IMR-90 (cell line): ENCODE measurements around the gene PSD. TPM values are rescaled to one million over a fixed set of nuclear protein-coding genes. Genes with fewer than 3 reads are reported as not detected.

Experiments used
- ATAC-seq: fragments of 200-7000 bp; cut with Tn5 transposase; 2 replicates; pipeline ENCODE4 v1.9.1; 2020; ENCODE audit warnings: low read depth, mild to moderate bottlenecking, moderate library complexity
- BruUV-seq: library from RNA; stranded (reverse); fragments of 400-500 nt; replicated peaks from 2 replicates; lab custom pipeline; 2021; lab: Mats Ljungman, UMichigan
- CTCF ChIA-PET: fragments of 300-600 bp; formaldehyde crosslinking; extraction: SDS; loops from one replicate; lab custom pipeline; 2021; ENCODE audit warnings: antibody characterized with exemption; lab: Yijun Ruan, JAX
- POLR2A ChIA-PET: fragments of 300-600 bp; sonication (Branson Sonifier 250); formaldehyde crosslinking; loops from one replicate; lab custom pipeline; 2022; ENCODE audit warnings: antibody characterized with exemption; ENCODE audit not compliant: unreplicated experiment; lab: Charles Lee
- DNase-seq: peaks from one replicate; pipeline ENCODE4 v3.0.0; 2013
- H2AFZ ChIP-seq: replicated peaks from 2 replicates; pipeline ENCODE3; 2013; ENCODE audit warnings: low read length, mild to moderate bottlenecking; ENCODE audit not compliant: poor library complexity
- H2AK5ac ChIP-seq: 2 replicates; pipeline ENCODE4 v1.6.1; 2013; ENCODE audit warnings: low read depth, low read length, inconsistent platforms
- H2AK9ac ChIP-seq: replicated peaks from 2 replicates; pipeline ENCODE3; 2013; ENCODE audit warnings: mild to moderate bottlenecking, low read depth, low read length, moderate library complexity; ENCODE audit not compliant: poor library complexity
- H2BK120ac ChIP-seq: 2 replicates; pipeline ENCODE4 v1.6.1; 2013; ENCODE audit warnings: low read depth, low read length, inconsistent platforms
- H2BK15ac ChIP-seq: 3 replicates; pipeline ENCODE4 v1.6.1; 2013; ENCODE audit warnings: low read depth, low read length, inconsistent platforms
- H2BK20ac ChIP-seq: 2 replicates; pipeline ENCODE4 v1.6.1; 2013; ENCODE audit warnings: low read depth, mild to moderate bottlenecking, inconsistent platforms, low read length, moderate library complexity
- H2BK5ac ChIP-seq: 2 replicates; pipeline ENCODE4 v1.6.1; 2013; ENCODE audit warnings: mild to moderate bottlenecking, low read depth, low read length, inconsistent platforms; ENCODE audit not compliant: poor library complexity, severe bottlenecking
- H3K14ac ChIP-seq: replicated peaks from 2 replicates; pipeline ENCODE4 v1.6.1; 2013; ENCODE audit warnings: low read depth, low read length, inconsistent platforms
- H3K18ac ChIP-seq: 2 replicates; pipeline ENCODE4 v1.6.1; 2013; ENCODE audit warnings: low read depth, low read length, control low read depth
- H3K23ac ChIP-seq: 2 replicates; pipeline ENCODE4 v1.6.1; 2013; ENCODE audit warnings: low read depth, low read length, inconsistent platforms
- H3K27ac ChIP-seq: 2 replicates; pipeline ENCODE4 v1.5.1; 2013; ENCODE audit warnings: mild to moderate bottlenecking, control low read depth, low read length; ENCODE audit not compliant: insufficient read depth
- H3K27me3 ChIP-seq: 2 replicates; pipeline ENCODE4 v1.6.1; 2013; ENCODE audit warnings: low read length; ENCODE audit not compliant: control insufficient read depth, insufficient read depth
- H3K36me3 ChIP-seq: 2 replicates; pipeline ENCODE4 v1.6.1; 2013; ENCODE audit warnings: low read length, mixed read lengths; ENCODE audit not compliant: control insufficient read depth, insufficient read depth
- H3K4ac ChIP-seq: 2 replicates; pipeline ENCODE4 v1.6.1; 2013; ENCODE audit warnings: low read depth, low read length, inconsistent platforms
- H3K4me1 ChIP-seq: 2 replicates; pipeline ENCODE4 v1.6.1; 2013; ENCODE audit warnings: low read length, mixed read lengths; ENCODE audit not compliant: control insufficient read depth, insufficient read depth
- H3K4me2 ChIP-seq: 2 replicates; pipeline ENCODE4 v1.6.1; 2013; ENCODE audit warnings: low read depth, mild to moderate bottlenecking, control low read depth, low read length, moderate library complexity
- H3K4me3 ChIP-seq: 2 replicates; pipeline ENCODE4 v1.5.1; 2013; ENCODE audit warnings: low read depth, mild to moderate bottlenecking, control low read depth, low read length, moderate library complexity; ENCODE audit not compliant: insufficient read depth
- H3K56ac ChIP-seq: 2 replicates; pipeline ENCODE4 v1.6.1; 2013; ENCODE audit warnings: low read length, inconsistent platforms; ENCODE audit not compliant: insufficient read depth; ENCODE audit errors: extremely low read depth
- H3K79me1 ChIP-seq, 2 experiments: 2 replicates each; pipeline ENCODE4 v1.6.1; 2013; ENCODE audit warnings: low read length in 2 of 2, inconsistent platforms in 1 of 2, low read depth in 1 of 2
- H3K9ac ChIP-seq: 2 replicates; pipeline ENCODE4 v1.6.1; 2013; ENCODE audit warnings: low read depth, low read length, control low read depth
- H3K9me1 ChIP-seq: 2 replicates; pipeline ENCODE4 v1.6.1; 2013; ENCODE audit warnings: low read length, inconsistent platforms; ENCODE audit not compliant: insufficient read depth
- H3K9me3 ChIP-seq: 2 replicates; pipeline ENCODE4 v1.6.1; 2013; ENCODE audit warnings: low read length; ENCODE audit not compliant: control insufficient read depth, insufficient read depth
- H4K20me1 ChIP-seq: 2 replicates; pipeline ENCODE4 v1.6.1; 2013; ENCODE audit warnings: low read length, inconsistent platforms; ENCODE audit not compliant: insufficient read depth
- H4K5ac ChIP-seq: 2 replicates; pipeline ENCODE4 v1.6.1; 2013; ENCODE audit warnings: mild to moderate bottlenecking, low read depth, low read length, control low read depth
- H4K8ac ChIP-seq, 2 experiments: 2 replicates each; pipeline ENCODE4 v1.6.1; 2013; ENCODE audit warnings: low read depth in 2 of 2, low read length in 2 of 2, control low read depth in 1 of 2, inconsistent platforms in 1 of 2
- H4K91ac ChIP-seq: 2 replicates; pipeline ENCODE4 v1.6.1; 2013; ENCODE audit warnings: low read depth, low read length, inconsistent platforms; ENCODE audit not compliant: insufficient read depth
- BHLHE40 ChIP-seq: fragments of 150-350 bp; IDR thresholded peaks from 2 replicates; pipeline ENCODE4 v1.6.1; 2016; ENCODE audit warnings: mild to moderate bottlenecking, low read depth, low read length
- CEBPB ChIP-seq: IDR thresholded peaks from 2 replicates; pipeline ENCODE4 v1.6.1; 2012; ENCODE audit warnings: low read depth, low read length, improper control_type of control experiment
- FOS ChIP-seq: fragments of 150-350 bp; IDR thresholded peaks from 2 replicates; pipeline ENCODE4 v1.6.1; 2016; ENCODE audit warnings: low read depth, low read length
- MAFK ChIP-seq: IDR thresholded peaks from 2 replicates; pipeline ENCODE4 v1.6.1; 2012; ENCODE audit warnings: low read depth, low read length, improper control_type of control experiment
- MXI1 ChIP-seq: IDR thresholded peaks from 2 replicates; pipeline ENCODE4 v1.6.1; 2012; ENCODE audit warnings: low read depth, mild to moderate bottlenecking, low read length, moderate library complexity, borderline replicate concordance
- POLR2A ChIP-seq: IDR thresholded peaks from 2 replicates; pipeline ENCODE4 v1.6.1; 2012; ENCODE audit warnings: mild to moderate bottlenecking, low read depth, low read length
- RAD21 ChIP-seq: IDR thresholded peaks from 2 replicates; pipeline ENCODE4 v1.6.1; 2012; ENCODE audit warnings: low read length, improper control_type of control experiment
- WGBS, 2 experiments: methylation state at CpG; one replicate each; pipeline versions ENCODE4 v1.1.5 to v1.1.7; 2013; ENCODE audit warnings: missing lambda C conversion rate in 2 of 2; ENCODE audit not compliant: insufficient read length in 1 of 2; ENCODE audit errors: extremely low coverage in 2 of 2; 5-methylcytosine and 5-hydroxymethylcytosine counted together
- dilution Hi-C: fragments of 300-500 bp; cut with HindIII; formaldehyde crosslinking; loops from one replicate; pipeline ENCODE4 v1.14.3; 2018; ENCODE audit warnings: low sequenced_read_pairs; ENCODE audit not compliant: unreplicated experiment
- in situ Hi-C: fragments of 300-500 bp; cut with MboI; formaldehyde crosslinking; loops from 3 replicates; pipeline ENCODE4 v1.14.3; 2019; ENCODE audit warnings: low sequenced_read_pairs, inconsistent platforms, mixed read lengths
- intact Hi-C: fragments of 100-400 bp; cut with micrococcal nuclease; formaldehyde crosslinking; loops from 2 replicates; pipeline ENCODE4 v1.10.0; 2022
- polyA plus RNA-seq, 3 experiments: library from polyadenylated mRNA; depleted of rRNA; stranded (reverse); fragments of >200 nt; gene quantifications; 2 replicates each; pipeline ENCODE4 v1.2.3, GENCODE V29; 2012; ENCODE audit warnings: low replicate concordance in 1 of 3
- total RNA-seq: library from RNA; depleted of rRNA; stranded (reverse); fragments of >200 nt; gene quantifications from 2 replicates; pipeline ENCODE4 v1.2.3, GENCODE V29; 2012

The PSD gene
- total and polyA plus RNA-seq, 2 of the 4 experiments (the other 2 are of a cell fraction), result 2.0 to 4.4 TPM

DNA sequence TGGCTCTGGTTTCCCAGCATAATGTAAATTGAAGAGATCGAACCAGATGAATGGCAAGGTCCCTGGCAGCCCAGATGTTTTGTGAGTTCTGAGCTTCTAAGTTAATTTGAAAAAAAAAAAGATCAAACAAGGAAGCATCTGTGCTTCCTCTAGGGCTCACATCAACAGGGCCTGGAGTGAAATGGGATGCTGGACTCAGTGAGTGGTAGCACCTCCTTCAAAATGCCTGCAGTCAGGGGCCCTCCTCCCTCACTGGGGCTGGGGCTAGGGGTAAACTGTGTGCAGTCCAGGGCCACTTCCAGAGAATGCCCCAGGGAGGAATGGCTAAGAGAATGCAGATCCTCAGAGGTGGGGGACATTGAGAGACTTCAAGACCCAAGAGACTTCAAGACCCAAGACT, 19.8 kb upstream of the PSD start:
- Histone ChIP-seq H2BK120ac (no peak overlapping the region), H2AFZ (no peak overlapping the region), H3K27me3 (peaks cover 5% of the 10 kb centered on the region), H3K9me3 (no peaks in the 10 kb centered on the region), H2BK15ac (no peak overlapping the region), H2BK5ac (no peak overlapping the region), H4K20me1 (no peaks in the 10 kb centered on the region), H2AK9ac (no peak overlapping the region), H3K9ac (no peak overlapping the region), H3K56ac (no peak overlapping the region), H3K4me3 (no peak overlapping the region), H2AK5ac (no peak overlapping the region), H4K8ac (no peak overlapping the region), H2BK20ac (no peak overlapping the region), H3K36me3 (no peaks in the 10 kb centered on the region), H3K4me2 (no peak overlapping the region), H4K5ac (no peak overlapping the region), H3K23ac (no peak overlapping the region), H3K79me1 (no peaks in the 10 kb centered on the region), H3K18ac (no peak overlapping the region), H3K4ac (no peak overlapping the region), H3K14ac (no peak overlapping the region), H4K91ac (no peak overlapping the region), H3K4me1 (peaks cover 10% of the 10 kb centered on the region), H3K9me1 (peaks cover 5% of the 10 kb centered on the region; the same call in 1 of the 2 replicates), H3K27ac (no peak overlapping the region)
- ATAC-seq (no peak), DNase-seq (no peak)
- BruUV-seq, result no TSS peak
- intact Hi-C loops, result no loop called here
- POLR2A ChIA-PET, result no interaction called here
- no peak for TF ChIP-seq RAD21
- TF ChIP-seq CEBPB, result no peak
- TF ChIP-seq BHLHE40, result no peak
- no peak for TF ChIP-seq MAFK
- TF ChIP-seq POLR2A, result no peak
- no peak for TF ChIP-seq MXI1
- no peak for TF ChIP-seq FOS
- dilution Hi-C loops, result no loop called here
- CTCF ChIA-PET, result no interaction called here
- in situ Hi-C loops, result no loop called here
- no CpG with 5 or more reads among the region's 1 CpG for WGBS, 2 experiments
